Neural cell (in vitro differentiated cells): ENCODE results near the gene ROPN1.
A peak's percentile ranks its signal among the peaks of the same experiment; 100 is the strongest.

Source experiments
- EZH2 ChIP-seq: fragments of 200-600, 300-800 bp; shearing (Covaris generic), sonication (generic); IDR thresholded peaks from 2 replicates; pipeline ENCODE4 v1.6.1; 2014; ENCODE audit warnings: antibody characterized with exemption, low read length, borderline replicate concordance, mild to moderate bottlenecking; ENCODE audit not compliant: insufficient read depth, poor library complexity, severe bottlenecking
- POLR2AphosphoS5 ChIP-seq: IDR thresholded peaks from 2 replicates; pipeline ENCODE4 v1.6.1; 2012
- TAF1 ChIP-seq: IDR thresholded peaks from 2 replicates; pipeline ENCODE4 v1.6.1; 2012; ENCODE audit warnings: low read depth
- TF ChIP-seq, protein P1 (sequence below): fragments of 450-650 bp; IDR thresholded peaks from 2 replicates; pipeline ENCODE4 v1.5.1; 2014; ENCODE audit warnings: antibody characterized with exemption, mild to moderate bottlenecking, moderate library complexity; ENCODE audit not compliant: poor library complexity, severe bottlenecking

DNA sequence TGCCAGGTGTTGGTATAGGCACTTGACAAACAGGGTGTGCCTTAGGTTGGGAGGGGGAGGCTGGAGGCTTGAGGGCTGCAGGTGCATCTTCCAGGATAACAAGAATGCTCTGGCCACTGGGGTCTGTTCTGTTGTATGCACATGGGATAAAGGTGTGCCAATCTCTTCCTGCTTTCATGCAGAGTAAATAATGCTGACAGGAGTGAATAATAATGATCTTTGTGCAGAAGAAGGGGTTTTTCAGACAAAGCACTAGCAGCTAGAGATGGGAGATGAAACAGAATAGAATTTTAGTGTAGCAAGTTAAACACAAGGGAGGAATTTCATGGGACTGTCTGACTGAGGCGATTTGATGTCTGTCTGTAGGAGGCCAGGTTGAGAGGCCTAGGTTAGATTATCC is 1.9 kb upstream of the ROPN1 start:
- TF ChIP-seq, protein P1, sequence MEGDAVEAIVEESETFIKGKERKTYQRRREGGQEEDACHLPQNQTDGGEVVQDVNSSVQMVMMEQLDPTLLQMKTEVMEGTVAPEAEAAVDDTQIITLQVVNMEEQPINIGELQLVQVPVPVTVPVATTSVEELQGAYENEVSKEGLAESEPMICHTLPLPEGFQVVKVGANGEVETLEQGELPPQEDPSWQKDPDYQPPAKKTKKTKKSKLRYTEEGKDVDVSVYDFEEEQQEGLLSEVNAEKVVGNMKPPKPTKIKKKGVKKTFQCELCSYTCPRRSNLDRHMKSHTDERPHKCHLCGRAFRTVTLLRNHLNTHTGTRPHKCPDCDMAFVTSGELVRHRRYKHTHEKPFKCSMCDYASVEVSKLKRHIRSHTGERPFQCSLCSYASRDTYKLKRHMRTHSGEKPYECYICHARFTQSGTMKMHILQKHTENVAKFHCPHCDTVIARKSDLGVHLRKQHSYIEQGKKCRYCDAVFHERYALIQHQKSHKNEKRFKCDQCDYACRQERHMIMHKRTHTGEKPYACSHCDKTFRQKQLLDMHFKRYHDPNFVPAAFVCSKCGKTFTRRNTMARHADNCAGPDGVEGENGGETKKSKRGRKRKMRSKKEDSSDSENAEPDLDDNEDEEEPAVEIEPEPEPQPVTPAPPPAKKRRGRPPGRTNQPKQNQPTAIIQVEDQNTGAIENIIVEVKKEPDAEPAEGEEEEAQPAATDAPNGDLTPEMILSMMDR = no peak
- TF ChIP-seq EZH2 (no peak), POLR2AphosphoS5 (peak; percentile 13), TAF1 (no peak)
